GM12892 (cell line): ENCODE measurements around the gene HERC6.

Experiments used
- POLR2A ChIP-seq: IDR thresholded peaks from 2 replicates; pipeline ENCODE4 v1.6.1; 2011; ENCODE audit warnings: low read depth, low read length, control low read depth
- POLR2AphosphoS5 ChIP-seq: IDR thresholded peaks from 2 replicates; pipeline ENCODE4 v1.6.1; 2011; ENCODE audit warnings: low read depth, low read length, control low read depth
- TAF1 ChIP-seq: IDR thresholded peaks from 2 replicates; pipeline ENCODE4 v1.6.1; 2011; ENCODE audit warnings: low read depth, mild to moderate bottlenecking, control low read depth, low read length, borderline replicate concordance

DNA sequence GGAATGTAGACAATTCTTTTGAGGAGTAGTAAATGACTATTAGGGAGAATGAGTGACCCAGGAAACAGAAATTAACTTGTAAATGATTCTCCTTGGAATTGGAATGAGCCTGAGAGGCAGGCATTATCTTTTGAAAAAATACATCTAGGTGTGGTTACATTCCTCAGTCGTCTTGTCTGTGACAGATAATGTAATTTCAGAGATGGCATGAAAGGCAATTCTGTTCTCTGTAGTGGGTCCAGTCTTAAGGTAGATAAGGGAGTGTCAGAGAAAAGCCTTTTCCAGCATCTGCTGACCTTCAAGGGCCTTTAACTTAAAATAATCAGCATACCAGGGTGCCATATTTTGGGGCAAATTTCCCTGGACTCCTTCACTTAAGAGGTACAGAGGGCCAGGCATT lies 35.1 kb downstream of the HERC6 start:
- TF ChIP-seq POLR2A (no peak), TAF1 (no peak), POLR2AphosphoS5 (no peak)
